HepG2 (cell line): Measurements from ENCODE around the gene TFEC. TPM values are rescaled to one million over a fixed set of nuclear protein-coding genes. Genes with fewer than 3 reads are reported as not detected.

Experiments used
- SP4 ChIP-seq: sonication (generic); formaldehyde crosslinking; IDR thresholded peaks from 2 replicates; pipeline ENCODE4 v1.8.1; 2023; ENCODE audit warnings: mild to moderate bottlenecking, missing genetic modification reagents
- ZMAT3 ChIP-seq: sonication (generic); formaldehyde crosslinking; conservative IDR thresholded peaks from 2 replicates; pipeline ENCODE4 v1.7.0; 2021; ENCODE audit warnings: missing genetic modification reagents
- ZNF510 ChIP-seq: sonication (generic); formaldehyde crosslinking; IDR thresholded peaks from 2 replicates; pipeline ENCODE4 v1.4.0; 2020; ENCODE audit warnings: low read depth, mild to moderate bottlenecking, missing genetic modification reagents
- ZNF761 ChIP-seq: sonication (generic); formaldehyde crosslinking; conservative IDR thresholded peaks from 2 replicates; pipeline ENCODE4 v1.4.0; 2020; ENCODE audit warnings: mild to moderate bottlenecking, missing genetic modification reagents
- polyA plus RNA-seq, 8 experiments: library from polyadenylated mRNA; depleted of rRNA in 3 of 8; stranded (reverse) in 7 of 8; unstranded in 1 of 8; fragments of >200 nt; fragmentation: Illumina TruSeq in 4 of 8; extraction: Trizol in 4 of 8; gene quantifications; 2 replicates each; pipeline versions ENCODE4 v1.2.1 to v1.2.3, GENCODE V29; 2011 to 2016; ENCODE audit warnings: low read depth in 4 of 8, missing spikeins in 1 of 8, mixed read lengths in 1 of 8; ENCODE audit not compliant: insufficient read depth in 1 of 8
- total RNA-seq, 5 experiments: library from RNA; depleted of rRNA; stranded (reverse); fragments of >200 nt; fragmentation: Illumina TruSeq; extraction: Trizol; gene quantifications; 2 replicates each; pipeline ENCODE4 v1.2.3, GENCODE V29; 2016; ENCODE audit warnings: low read depth in 1 of 5
- TF ChIP-seq, protein P1 (sequence below): sonication (generic); formaldehyde crosslinking; IDR thresholded peaks from 2 replicates; pipeline ENCODE4 v1.5.0; 2020; ENCODE audit warnings: mild to moderate bottlenecking, missing genetic modification reagents, moderate library complexity
- TF ChIP-seq, protein P2 (sequence below): sonication (generic); formaldehyde crosslinking; IDR thresholded peaks from 2 replicates; pipeline ENCODE4 v1.8.0; 2022; ENCODE audit warnings: mild to moderate bottlenecking, missing genetic modification reagents, moderate library complexity
- TF ChIP-seq, protein P3 (sequence below): sonication (generic); formaldehyde crosslinking; IDR thresholded peaks from 2 replicates; pipeline ENCODE4 v1.4.0; 2020; ENCODE audit warnings: mild to moderate bottlenecking, missing genetic modification reagents

TFEC gene
- total and polyA plus RNA-seq, 2 of the 13 experiments (the other 11 are each of a cell fraction or from before 2014, with no cell fraction given) = not detected

DNA sequence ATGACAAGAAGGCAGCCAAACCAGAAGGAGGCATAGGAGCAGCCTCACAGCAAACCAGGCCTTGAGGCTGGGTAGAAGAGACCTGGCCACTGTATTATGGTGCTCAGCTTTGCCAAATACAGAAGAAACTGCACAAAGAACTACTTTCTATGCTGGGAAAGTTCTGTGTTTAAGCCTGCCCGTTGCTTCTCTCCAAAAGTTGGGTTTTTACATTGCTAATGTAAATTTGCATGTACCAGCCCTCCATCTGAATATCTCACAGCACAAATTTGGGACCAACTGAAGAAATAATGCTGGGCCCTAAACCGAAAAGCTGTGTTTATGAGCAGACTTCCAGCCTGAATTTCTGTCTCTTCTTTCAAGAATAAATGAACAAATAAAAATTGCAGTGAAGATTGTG, 145.0 kb downstream of the TFEC start (continued):
- TF ChIP-seq, protein P1, sequence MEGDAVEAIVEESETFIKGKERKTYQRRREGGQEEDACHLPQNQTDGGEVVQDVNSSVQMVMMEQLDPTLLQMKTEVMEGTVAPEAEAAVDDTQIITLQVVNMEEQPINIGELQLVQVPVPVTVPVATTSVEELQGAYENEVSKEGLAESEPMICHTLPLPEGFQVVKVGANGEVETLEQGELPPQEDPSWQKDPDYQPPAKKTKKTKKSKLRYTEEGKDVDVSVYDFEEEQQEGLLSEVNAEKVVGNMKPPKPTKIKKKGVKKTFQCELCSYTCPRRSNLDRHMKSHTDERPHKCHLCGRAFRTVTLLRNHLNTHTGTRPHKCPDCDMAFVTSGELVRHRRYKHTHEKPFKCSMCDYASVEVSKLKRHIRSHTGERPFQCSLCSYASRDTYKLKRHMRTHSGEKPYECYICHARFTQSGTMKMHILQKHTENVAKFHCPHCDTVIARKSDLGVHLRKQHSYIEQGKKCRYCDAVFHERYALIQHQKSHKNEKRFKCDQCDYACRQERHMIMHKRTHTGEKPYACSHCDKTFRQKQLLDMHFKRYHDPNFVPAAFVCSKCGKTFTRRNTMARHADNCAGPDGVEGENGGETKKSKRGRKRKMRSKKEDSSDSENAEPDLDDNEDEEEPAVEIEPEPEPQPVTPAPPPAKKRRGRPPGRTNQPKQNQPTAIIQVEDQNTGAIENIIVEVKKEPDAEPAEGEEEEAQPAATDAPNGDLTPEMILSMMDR (CRISPR knock-in tag) = no peak
- TF ChIP-seq, protein P2, sequence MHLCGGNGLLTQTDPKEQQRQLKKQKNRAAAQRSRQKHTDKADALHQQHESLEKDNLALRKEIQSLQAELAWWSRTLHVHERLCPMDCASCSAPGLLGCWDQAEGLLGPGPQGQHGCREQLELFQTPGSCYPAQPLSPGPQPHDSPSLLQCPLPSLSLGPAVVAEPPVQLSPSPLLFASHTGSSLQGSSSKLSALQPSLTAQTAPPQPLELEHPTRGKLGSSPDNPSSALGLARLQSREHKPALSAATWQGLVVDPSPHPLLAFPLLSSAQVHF = no peak
- TF ChIP-seq ZNF761 (CRISPR knock-in tag) (no peak), ZNF510 (CRISPR knock-in tag) (no peak), SP4 (CRISPR knock-in tag) (no peak), ZMAT3 (CRISPR knock-in tag) (no peak)
- TF ChIP-seq, protein P3, sequence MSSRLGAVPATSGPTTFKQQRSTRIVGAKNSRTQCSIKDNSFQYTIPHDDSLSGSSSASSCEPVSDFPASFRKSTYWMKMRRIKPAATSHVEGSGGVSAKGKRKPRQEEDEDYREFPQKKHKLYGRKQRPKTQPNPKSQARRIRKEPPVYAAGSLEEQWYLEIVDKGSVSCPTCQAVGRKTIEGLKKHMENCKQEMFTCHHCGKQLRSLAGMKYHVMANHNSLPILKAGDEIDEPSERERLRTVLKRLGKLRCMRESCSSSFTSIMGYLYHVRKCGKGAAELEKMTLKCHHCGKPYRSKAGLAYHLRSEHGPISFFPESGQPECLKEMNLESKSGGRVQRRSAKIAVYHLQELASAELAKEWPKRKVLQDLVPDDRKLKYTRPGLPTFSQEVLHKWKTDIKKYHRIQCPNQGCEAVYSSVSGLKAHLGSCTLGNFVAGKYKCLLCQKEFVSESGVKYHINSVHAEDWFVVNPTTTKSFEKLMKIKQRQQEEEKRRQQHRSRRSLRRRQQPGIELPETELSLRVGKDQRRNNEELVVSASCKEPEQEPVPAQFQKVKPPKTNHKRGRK (CRISPR knock-in tag) = no peak

Other genes with a start within 250 kb of the TFEC start
- gene TES, start 179.8 kb upstream of the TFEC start, total RNA-seq (2016; rRNA removed; fragmentation: Illumina TruSeq; extraction: Trizol) = 21.6 and 24.7 TPM in 2 replicates
- 17.6 and 23.0 TPM in 2 replicates for gene TES, start 179.8 kb upstream of the TFEC start, polyA plus RNA-seq (2011; rRNA removed)